IMR-90 (cell line): ENCODE data around the gene GGT1. TPM values are rescaled to one million over a fixed set of nuclear protein-coding genes. Genes with fewer than 3 reads are reported as not detected.

Source experiments
- ATAC-seq: fragments of 200-7000 bp; cut with Tn5 transposase; 2 replicates; pipeline ENCODE4 v1.9.1; 2020; ENCODE audit warnings: low read depth, mild to moderate bottlenecking, moderate library complexity
- BruUV-seq: library from RNA; stranded (reverse); fragments of 400-500 nt; replicated peaks from 2 replicates; lab custom pipeline; 2021; lab: Mats Ljungman, UMichigan
- CTCF ChIA-PET: fragments of 300-600 bp; formaldehyde crosslinking; extraction: SDS; loops from one replicate; lab custom pipeline; 2021; ENCODE audit warnings: antibody characterized with exemption; lab: Yijun Ruan, JAX
- POLR2A ChIA-PET: fragments of 300-600 bp; sonication (Branson Sonifier 250); formaldehyde crosslinking; loops from one replicate; lab custom pipeline; 2022; ENCODE audit warnings: antibody characterized with exemption; ENCODE audit not compliant: unreplicated experiment; lab: Charles Lee
- DNase-seq: peaks from one replicate; pipeline ENCODE4 v3.0.0; 2013
- H2AFZ ChIP-seq: replicated peaks from 2 replicates; pipeline ENCODE3; 2013; ENCODE audit warnings: low read length, mild to moderate bottlenecking; ENCODE audit not compliant: poor library complexity
- H2AK5ac ChIP-seq: 2 replicates; pipeline ENCODE4 v1.6.1; 2013; ENCODE audit warnings: low read depth, low read length, inconsistent platforms
- H2AK9ac ChIP-seq: replicated peaks from 2 replicates; pipeline ENCODE3; 2013; ENCODE audit warnings: mild to moderate bottlenecking, low read depth, low read length, moderate library complexity; ENCODE audit not compliant: poor library complexity
- H2BK120ac ChIP-seq: 2 replicates; pipeline ENCODE4 v1.6.1; 2013; ENCODE audit warnings: low read depth, low read length, inconsistent platforms
- H2BK15ac ChIP-seq: 3 replicates; pipeline ENCODE4 v1.6.1; 2013; ENCODE audit warnings: low read depth, low read length, inconsistent platforms
- H2BK20ac ChIP-seq: 2 replicates; pipeline ENCODE4 v1.6.1; 2013; ENCODE audit warnings: low read depth, mild to moderate bottlenecking, inconsistent platforms, low read length, moderate library complexity
- H2BK5ac ChIP-seq: 2 replicates; pipeline ENCODE4 v1.6.1; 2013; ENCODE audit warnings: mild to moderate bottlenecking, low read depth, low read length, inconsistent platforms; ENCODE audit not compliant: poor library complexity, severe bottlenecking
- H3K14ac ChIP-seq: replicated peaks from 2 replicates; pipeline ENCODE4 v1.6.1; 2013; ENCODE audit warnings: low read depth, low read length, inconsistent platforms
- H3K18ac ChIP-seq: 2 replicates; pipeline ENCODE4 v1.6.1; 2013; ENCODE audit warnings: low read depth, low read length, control low read depth
- H3K23ac ChIP-seq: 2 replicates; pipeline ENCODE4 v1.6.1; 2013; ENCODE audit warnings: low read depth, low read length, inconsistent platforms
- H3K27ac ChIP-seq: 2 replicates; pipeline ENCODE4 v1.5.1; 2013; ENCODE audit warnings: mild to moderate bottlenecking, control low read depth, low read length; ENCODE audit not compliant: insufficient read depth
- H3K27me3 ChIP-seq: 2 replicates; pipeline ENCODE4 v1.6.1; 2013; ENCODE audit warnings: low read length; ENCODE audit not compliant: control insufficient read depth, insufficient read depth
- H3K36me3 ChIP-seq: 2 replicates; pipeline ENCODE4 v1.6.1; 2013; ENCODE audit warnings: low read length, mixed read lengths; ENCODE audit not compliant: control insufficient read depth, insufficient read depth
- H3K4ac ChIP-seq: 2 replicates; pipeline ENCODE4 v1.6.1; 2013; ENCODE audit warnings: low read depth, low read length, inconsistent platforms
- H3K4me1 ChIP-seq: 2 replicates; pipeline ENCODE4 v1.6.1; 2013; ENCODE audit warnings: low read length, mixed read lengths; ENCODE audit not compliant: control insufficient read depth, insufficient read depth
- H3K4me2 ChIP-seq: 2 replicates; pipeline ENCODE4 v1.6.1; 2013; ENCODE audit warnings: low read depth, mild to moderate bottlenecking, control low read depth, low read length, moderate library complexity
- H3K4me3 ChIP-seq: 2 replicates; pipeline ENCODE4 v1.5.1; 2013; ENCODE audit warnings: low read depth, mild to moderate bottlenecking, control low read depth, low read length, moderate library complexity; ENCODE audit not compliant: insufficient read depth
- H3K56ac ChIP-seq: 2 replicates; pipeline ENCODE4 v1.6.1; 2013; ENCODE audit warnings: low read length, inconsistent platforms; ENCODE audit not compliant: insufficient read depth; ENCODE audit errors: extremely low read depth
- H3K79me1 ChIP-seq, 2 experiments: 2 replicates each; pipeline ENCODE4 v1.6.1; 2013; ENCODE audit warnings: low read length in 2 of 2, inconsistent platforms in 1 of 2, low read depth in 1 of 2
- H3K9ac ChIP-seq: 2 replicates; pipeline ENCODE4 v1.6.1; 2013; ENCODE audit warnings: low read depth, low read length, control low read depth
- H3K9me1 ChIP-seq: 2 replicates; pipeline ENCODE4 v1.6.1; 2013; ENCODE audit warnings: low read length, inconsistent platforms; ENCODE audit not compliant: insufficient read depth
- H3K9me3 ChIP-seq: 2 replicates; pipeline ENCODE4 v1.6.1; 2013; ENCODE audit warnings: low read length; ENCODE audit not compliant: control insufficient read depth, insufficient read depth
- H4K20me1 ChIP-seq: 2 replicates; pipeline ENCODE4 v1.6.1; 2013; ENCODE audit warnings: low read length, inconsistent platforms; ENCODE audit not compliant: insufficient read depth
- H4K5ac ChIP-seq: 2 replicates; pipeline ENCODE4 v1.6.1; 2013; ENCODE audit warnings: mild to moderate bottlenecking, low read depth, low read length, control low read depth
- H4K8ac ChIP-seq, 2 experiments: 2 replicates each; pipeline ENCODE4 v1.6.1; 2013; ENCODE audit warnings: low read depth in 2 of 2, low read length in 2 of 2, control low read depth in 1 of 2, inconsistent platforms in 1 of 2
- H4K91ac ChIP-seq: 2 replicates; pipeline ENCODE4 v1.6.1; 2013; ENCODE audit warnings: low read depth, low read length, inconsistent platforms; ENCODE audit not compliant: insufficient read depth
- BHLHE40 ChIP-seq: fragments of 150-350 bp; IDR thresholded peaks from 2 replicates; pipeline ENCODE4 v1.6.1; 2016; ENCODE audit warnings: mild to moderate bottlenecking, low read depth, low read length
- CTCF ChIP-seq: conservative IDR thresholded peaks from 2 replicates; pipeline ENCODE4 v1.5.1; 2012; ENCODE audit warnings: mild to moderate bottlenecking, low read depth, low read length, improper control_type of control experiment
- ELK1 ChIP-seq: fragments of 150-350 bp; IDR thresholded peaks from 2 replicates; pipeline ENCODE4 v1.6.1; 2016; ENCODE audit warnings: low read depth, mild to moderate bottlenecking, low read length, moderate library complexity, borderline replicate concordance
- MAZ ChIP-seq: IDR thresholded peaks from 2 replicates; pipeline ENCODE4 v1.6.1; 2012; ENCODE audit warnings: low read depth, mild to moderate bottlenecking, low read length, improper control_type of control experiment, moderate library complexity, borderline replicate concordance
- MXI1 ChIP-seq: IDR thresholded peaks from 2 replicates; pipeline ENCODE4 v1.6.1; 2012; ENCODE audit warnings: low read depth, mild to moderate bottlenecking, low read length, moderate library complexity, borderline replicate concordance
- NFE2L2 ChIP-seq: fragments of 150-350 bp; IDR thresholded peaks from 2 replicates; pipeline ENCODE4 v1.6.1; 2016; ENCODE audit warnings: low read depth, mild to moderate bottlenecking, low read length
- POLR2A ChIP-seq: IDR thresholded peaks from 2 replicates; pipeline ENCODE4 v1.6.1; 2012; ENCODE audit warnings: mild to moderate bottlenecking, low read depth, low read length
- RAD21 ChIP-seq: IDR thresholded peaks from 2 replicates; pipeline ENCODE4 v1.6.1; 2012; ENCODE audit warnings: low read length, improper control_type of control experiment
- RCOR1 ChIP-seq: IDR thresholded peaks from 2 replicates; pipeline ENCODE4 v1.6.1; 2012; ENCODE audit warnings: mild to moderate bottlenecking, low read length, improper control_type of control experiment; ENCODE audit not compliant: insufficient replicate concordance
- RFX5 ChIP-seq: IDR thresholded peaks from 2 replicates; pipeline ENCODE4 v1.8.0; 2012; ENCODE audit warnings: low read depth, mild to moderate bottlenecking, low read length, moderate library complexity
- SMC3 ChIP-seq: fragments of 150-350 bp; IDR thresholded peaks from 2 replicates; pipeline ENCODE4 v1.6.1; 2016; ENCODE audit warnings: low read depth, mild to moderate bottlenecking, antibody characterized with exemption, low read length, moderate library complexity
- USF2 ChIP-seq: fragments of 150-350 bp; IDR thresholded peaks from 2 replicates; pipeline ENCODE4 v1.6.1; 2017; ENCODE audit warnings: mild to moderate bottlenecking, antibody characterized with exemption, low read length, low read depth
- WGBS, 2 experiments: methylation state at CpG; one replicate each; pipeline versions ENCODE4 v1.1.5 to v1.1.7; 2013; ENCODE audit warnings: missing lambda C conversion rate in 2 of 2; ENCODE audit not compliant: insufficient read length in 1 of 2; ENCODE audit errors: extremely low coverage in 2 of 2; 5-methylcytosine and 5-hydroxymethylcytosine counted together
- dilution Hi-C: fragments of 300-500 bp; cut with HindIII; formaldehyde crosslinking; loops from one replicate; pipeline ENCODE4 v1.14.3; 2018; ENCODE audit warnings: low sequenced_read_pairs; ENCODE audit not compliant: unreplicated experiment
- in situ Hi-C: fragments of 300-500 bp; cut with MboI; formaldehyde crosslinking; loops from 3 replicates; pipeline ENCODE4 v1.14.3; 2019; ENCODE audit warnings: low sequenced_read_pairs, inconsistent platforms, mixed read lengths
- intact Hi-C: fragments of 100-400 bp; cut with micrococcal nuclease; formaldehyde crosslinking; loops from 2 replicates; pipeline ENCODE4 v1.10.0; 2022
- polyA plus RNA-seq, 3 experiments: library from polyadenylated mRNA; depleted of rRNA; stranded (reverse); fragments of >200 nt; gene quantifications; 2 replicates each; pipeline ENCODE4 v1.2.3, GENCODE V29; 2012; ENCODE audit warnings: low replicate concordance in 1 of 3
- total RNA-seq: library from RNA; depleted of rRNA; stranded (reverse); fragments of >200 nt; gene quantifications from 2 replicates; pipeline ENCODE4 v1.2.3, GENCODE V29; 2012

Gene GGT1
- total and polyA plus RNA-seq, 2 of the 4 experiments (the other 2 are of a cell fraction), result 3.4 to 7.3 TPM

DNA sequence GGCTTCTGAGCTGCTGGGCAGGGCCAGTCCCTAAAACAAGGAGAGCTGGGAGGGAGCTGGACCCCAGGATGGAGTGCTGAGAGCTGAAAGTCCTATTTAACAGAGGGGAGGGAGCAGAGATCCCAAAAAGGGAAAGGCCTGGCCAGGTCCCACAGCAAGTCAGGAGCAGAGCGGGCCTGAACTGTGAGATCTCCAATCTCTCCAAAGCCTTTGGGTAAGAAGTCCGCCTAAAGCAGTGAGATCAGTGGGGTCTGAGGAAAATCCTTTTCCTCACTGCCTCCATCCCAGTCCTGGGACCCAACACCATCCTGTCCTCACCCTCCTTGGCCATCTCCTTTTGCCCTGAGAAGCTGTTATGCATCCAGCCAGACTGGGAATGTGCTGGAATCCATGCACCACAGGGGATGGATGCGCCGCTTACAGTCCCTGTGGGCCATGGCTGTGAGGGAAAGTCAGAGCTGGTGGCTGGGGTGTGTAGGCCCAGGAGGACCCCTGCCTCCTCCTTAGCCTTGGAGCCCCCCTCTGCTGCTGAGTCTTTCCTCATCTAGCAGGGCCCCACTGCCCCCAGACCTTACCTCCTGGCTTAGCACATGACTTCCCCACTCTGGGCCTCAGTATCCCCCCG is 18.7 kb upstream of the GGT1 start:
- no TSS peak for BruUV-seq
- no peak overlapping the region for H4K91ac ChIP-seq
- intact Hi-C loops (no loop called here), dilution Hi-C loops (no loop called here), in situ Hi-C loops (no loop called here)
- H4K8ac ChIP-seq, result 0 out of 4 replicates have a peak overlapping the region, but pooled peaks of 1 of the 2 experiments have one; percentile 13
- no peak overlapping the region for H2BK5ac ChIP-seq
- H3K27ac ChIP-seq, result no peak overlapping the region
- H3K9me3 ChIP-seq, result no peaks in the 10 kb centered on the region
- peak overlapping the region; percentile 52 for H2AK9ac ChIP-seq
- no peak overlapping the region for H3K56ac ChIP-seq
- peak overlapping the region; percentile 9; the same call in 1 of the 2 replicates for H3K4me2 ChIP-seq
- no peak overlapping the region for H3K4me3 ChIP-seq
- H3K18ac ChIP-seq, result peak overlapping the region; percentile 10; the same call in 1 of the 2 replicates
- 0 out of 2 replicates have a peak overlapping the region, but pooled peaks have one; percentile 11 for H3K9ac ChIP-seq
- peaks cover 18% of the 10 kb centered on the region for H3K9me1 ChIP-seq
- no peak for TF ChIP-seq BHLHE40
- no peak for TF ChIP-seq RAD21
- no peak for TF ChIP-seq USF2
- TF ChIP-seq RFX5, result no peak
- TF ChIP-seq CTCF, result no peak
- TF ChIP-seq MXI1, result no peak
- no peak for TF ChIP-seq MAZ
- no peak for TF ChIP-seq POLR2A
- no peak for TF ChIP-seq ELK1
- TF ChIP-seq SMC3, result no peak
- TF ChIP-seq RCOR1, result no peak
- no peak for TF ChIP-seq NFE2L2
- ChIA-PET CTCF (no interaction called here), POLR2A (no interaction called here)
- peaks cover 4% of the 10 kb centered on the region; the same call in 1 of the 2 replicates for H4K20me1 ChIP-seq
- H3K27me3 ChIP-seq, result no peaks in the 10 kb centered on the region
- H2AK5ac ChIP-seq, result 0 out of 2 replicates have a peak overlapping the region, but pooled peaks have one; percentile 1
- H3K79me1 ChIP-seq, result no peaks in the 10 kb centered on the region
- H2BK15ac ChIP-seq, result no peak overlapping the region
- no CpG with 5 or more reads among the region's 5 CpGs for WGBS, 2 experiments
- H3K14ac ChIP-seq, result no peak overlapping the region
- peaks cover 27% of the 10 kb centered on the region; the same call in 1 of the 2 replicates for H3K36me3 ChIP-seq
- no peak overlapping the region for H2BK120ac ChIP-seq
- no peak overlapping the region for H3K4ac ChIP-seq
- peaks cover 17% of the 10 kb centered on the region; the same call in 1 of the 2 replicates for H3K4me1 ChIP-seq
- no peak overlapping the region for H2BK20ac ChIP-seq
- peak overlapping the region; percentile 13; the same call in 1 of the 2 replicates for H4K5ac ChIP-seq
- no peak for ATAC-seq
- H3K23ac ChIP-seq, result no peak overlapping the region
- peak overlapping the region; percentile 25 for H2AFZ ChIP-seq
- DNase-seq, result no peak
